BE2C (cell line): Measurements from ENCODE around the gene BRD4.

Source experiments
- DNase-seq: peaks from one replicate; pipeline ENCODE4 v3.0.0-alpha.2; 2020
- H3K27me3 ChIP-seq: fragments of 250-450 bp; sonication (Bioruptor Pico); 2 replicates; pipeline ENCODE4 v1.5.1; 2020; ENCODE audit warnings: mild to moderate bottlenecking
- H3K36me3 ChIP-seq: fragments of 250-450 bp; sonication (Bioruptor Pico); 2 replicates; pipeline ENCODE4 v1.5.1; 2020; ENCODE audit warnings: mild to moderate bottlenecking
- H3K4me1 ChIP-seq: fragments of 250-450 bp; sonication (Bioruptor Pico); 2 replicates; pipeline ENCODE4 v1.5.1; 2020
- H3K4me3 ChIP-seq: 2 replicates; pipeline ENCODE4 v1.5.1; 2011; ENCODE audit warnings: low read depth, low read length
- H3K9me3 ChIP-seq: fragments of 250-450 bp; sonication (Bioruptor Pico); 2 replicates; pipeline ENCODE4 v1.5.1; 2020
- TF ChIP-seq, protein P1 (sequence below): IDR thresholded peaks from 2 replicates; pipeline ENCODE4 v1.5.1; 2012; ENCODE audit warnings: mild to moderate bottlenecking, low read depth, low read length

Gene BRD4

GRCh38 chr19:15239337-15239949, 92.9 kb downstream of the BRD4 start:
- TF ChIP-seq, protein P1, sequence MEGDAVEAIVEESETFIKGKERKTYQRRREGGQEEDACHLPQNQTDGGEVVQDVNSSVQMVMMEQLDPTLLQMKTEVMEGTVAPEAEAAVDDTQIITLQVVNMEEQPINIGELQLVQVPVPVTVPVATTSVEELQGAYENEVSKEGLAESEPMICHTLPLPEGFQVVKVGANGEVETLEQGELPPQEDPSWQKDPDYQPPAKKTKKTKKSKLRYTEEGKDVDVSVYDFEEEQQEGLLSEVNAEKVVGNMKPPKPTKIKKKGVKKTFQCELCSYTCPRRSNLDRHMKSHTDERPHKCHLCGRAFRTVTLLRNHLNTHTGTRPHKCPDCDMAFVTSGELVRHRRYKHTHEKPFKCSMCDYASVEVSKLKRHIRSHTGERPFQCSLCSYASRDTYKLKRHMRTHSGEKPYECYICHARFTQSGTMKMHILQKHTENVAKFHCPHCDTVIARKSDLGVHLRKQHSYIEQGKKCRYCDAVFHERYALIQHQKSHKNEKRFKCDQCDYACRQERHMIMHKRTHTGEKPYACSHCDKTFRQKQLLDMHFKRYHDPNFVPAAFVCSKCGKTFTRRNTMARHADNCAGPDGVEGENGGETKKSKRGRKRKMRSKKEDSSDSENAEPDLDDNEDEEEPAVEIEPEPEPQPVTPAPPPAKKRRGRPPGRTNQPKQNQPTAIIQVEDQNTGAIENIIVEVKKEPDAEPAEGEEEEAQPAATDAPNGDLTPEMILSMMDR: no peak
- no peak for DNase-seq
- H3K36me3 ChIP-seq: peaks cover 64% of the 10 kb centered on the region
- no peak overlapping the region for H3K4me3 ChIP-seq
- no peaks in the 10 kb centered on the region for H3K9me3 ChIP-seq
- H3K4me1 ChIP-seq: no peaks in the 10 kb centered on the region
- no peaks in the 10 kb centered on the region for H3K27me3 ChIP-seq

DNA sequence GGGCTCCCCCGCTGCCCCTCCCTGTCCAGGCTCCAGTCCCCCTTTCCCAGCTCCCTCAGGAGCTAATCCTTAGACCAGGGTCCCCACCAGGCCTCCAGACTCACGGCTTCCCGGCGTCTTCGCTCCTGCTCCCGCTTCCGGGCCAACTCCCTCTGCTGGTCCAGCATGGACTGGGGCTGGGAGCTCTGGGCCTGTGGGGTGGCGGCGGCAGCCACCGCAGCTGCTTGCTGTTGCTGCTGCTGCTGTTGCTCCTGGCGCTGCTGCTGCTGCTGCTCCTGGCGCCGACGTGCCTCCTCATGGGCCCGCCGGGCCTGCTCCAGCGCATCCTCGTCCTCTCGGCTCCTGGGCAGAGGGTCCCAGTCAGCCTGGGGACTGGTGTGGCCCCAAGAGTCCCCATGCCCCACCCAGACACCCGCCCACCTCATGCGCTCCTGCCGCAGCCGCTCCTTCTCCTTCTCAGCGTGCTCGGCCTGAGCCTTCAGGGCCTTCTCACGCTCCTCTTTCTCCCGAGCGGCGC, 93.6 kb downstream of the BRD4 start:
- H3K27me3 ChIP-seq: no peaks in the 10 kb centered on the region
- DNase-seq: no peak
- no peaks in the 10 kb centered on the region for H3K9me3 ChIP-seq
- TF ChIP-seq, protein P1: 0 out of 2 replicates have a peak, but pooled peaks have one; percentile 6
- H3K36me3 ChIP-seq: peaks cover 59% of the 10 kb centered on the region
- H3K4me3 ChIP-seq: no peak overlapping the region
- H3K4me1 ChIP-seq: no peaks in the 10 kb centered on the region

- TF ChIP-seq, protein P1: no peak
- Histone ChIP-seq H3K36me3 (peaks cover 54% of the 10 kb centered on the region), H3K4me3 (no peak overlapping the region), H3K9me3 (no peaks in the 10 kb centered on the region), H3K27me3 (no peaks in the 10 kb centered on the region), H3K4me1 (no peaks in the 10 kb centered on the region)
- DNase-seq: no peak
These were observed 94.3 kb downstream of the BRD4 start for GRCh38 chr19:15237759-15238638.

DNA sequence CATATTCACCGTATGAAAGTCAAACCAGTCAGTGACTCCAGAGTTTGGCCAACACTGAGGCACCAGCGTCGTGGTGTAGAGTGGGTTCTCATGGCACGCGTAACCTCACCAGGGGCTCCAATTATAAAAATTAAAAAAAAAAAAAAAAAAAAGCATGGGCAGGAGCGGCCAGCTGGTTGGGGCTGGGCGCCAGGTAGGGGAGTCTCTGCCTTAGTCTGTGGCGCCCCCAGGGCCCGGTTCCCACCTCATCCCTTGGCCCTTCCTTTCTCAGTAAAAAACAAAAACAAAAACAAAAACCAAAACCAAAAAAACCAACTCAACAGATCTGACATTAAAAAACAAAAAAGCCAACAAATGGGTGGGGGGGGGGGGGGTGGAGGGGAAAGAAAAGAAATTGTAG, 95.5 kb downstream of the BRD4 start:
- TF ChIP-seq, protein P1: no peak
- no peaks in the 10 kb centered on the region; the same call in 1 of the 2 replicates for H3K9me3 ChIP-seq
- no peak overlapping the region for H3K4me3 ChIP-seq
- H3K4me1 ChIP-seq: no peaks in the 10 kb centered on the region
- peaks cover 46% of the 10 kb centered on the region for H3K36me3 ChIP-seq
- no peak for DNase-seq
- H3K27me3 ChIP-seq: no peaks in the 10 kb centered on the region

DNA sequence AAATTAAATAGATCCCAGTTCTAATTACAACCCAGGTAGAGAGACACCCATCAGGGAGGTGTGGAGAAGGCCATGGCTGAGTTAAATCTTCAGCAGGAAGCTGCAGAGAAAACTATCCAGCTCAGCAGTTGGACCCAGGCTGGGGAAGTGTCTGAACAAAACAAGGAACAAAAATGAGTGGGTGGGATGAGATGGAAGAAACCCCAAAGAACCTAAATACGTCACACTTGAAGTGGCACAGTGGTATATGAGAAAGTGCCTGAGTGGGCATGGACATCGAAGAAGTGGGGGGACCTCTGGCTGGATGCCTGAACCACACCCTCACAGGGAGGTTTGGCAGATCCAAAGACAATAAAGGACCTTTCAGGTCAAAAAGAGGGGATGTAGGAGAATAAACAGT, 96.6 kb downstream of the BRD4 start:
- DNase-seq: no peak
- Histone ChIP-seq H3K36me3 (peaks cover 37% of the 10 kb centered on the region), H3K4me1 (no peaks in the 10 kb centered on the region), H3K27me3 (no peaks in the 10 kb centered on the region), H3K4me3 (no peak overlapping the region), H3K9me3 (no peaks in the 10 kb centered on the region; the same call in 1 of the 2 replicates)
- TF ChIP-seq, protein P1: no peak
